Activated T-cell treated with anti-CD3 and anti-CD28 coated beads, Interleukin-2, amount 50 U/mL, for 1 hour (primary cell): ENCODE results near the gene SPEG.
"Not testable (repeated sequence)": the region's sequence is repeated elsewhere in the genome, so short reads cannot be mapped to it uniquely, and the experiment has no call there.

Source experiments
- DNase-seq: peaks from one replicate; pipeline ENCODE4 v3.0.0-alpha.2; 2020

Gene SPEG

DNA sequence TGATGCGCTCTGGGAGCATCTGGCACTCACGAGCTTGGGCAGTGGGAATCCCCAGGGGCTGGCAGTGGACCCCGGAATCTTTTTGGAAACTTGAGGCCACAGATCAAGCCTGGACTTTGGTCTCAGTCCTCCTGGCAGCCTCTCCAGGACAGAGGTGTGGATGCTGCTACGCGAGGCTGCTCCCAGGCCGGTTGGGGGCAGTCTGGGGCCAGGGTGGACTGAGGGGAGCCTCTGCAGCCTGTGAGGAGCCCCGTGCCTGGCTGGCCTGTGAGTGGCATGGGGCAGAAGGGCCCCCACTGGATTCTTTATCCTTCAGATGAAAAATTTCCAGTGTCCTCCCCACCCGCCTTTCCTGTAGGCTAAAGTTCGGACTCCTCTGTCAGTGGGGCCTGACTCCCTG is 29.2 kb upstream of the SPEG start:
- DNase-seq, result no peak

GRCh38 chr2:219405958-219406860 is 28.4 kb upstream of the SPEG start:
- DNase-seq, result no peak

DNA sequence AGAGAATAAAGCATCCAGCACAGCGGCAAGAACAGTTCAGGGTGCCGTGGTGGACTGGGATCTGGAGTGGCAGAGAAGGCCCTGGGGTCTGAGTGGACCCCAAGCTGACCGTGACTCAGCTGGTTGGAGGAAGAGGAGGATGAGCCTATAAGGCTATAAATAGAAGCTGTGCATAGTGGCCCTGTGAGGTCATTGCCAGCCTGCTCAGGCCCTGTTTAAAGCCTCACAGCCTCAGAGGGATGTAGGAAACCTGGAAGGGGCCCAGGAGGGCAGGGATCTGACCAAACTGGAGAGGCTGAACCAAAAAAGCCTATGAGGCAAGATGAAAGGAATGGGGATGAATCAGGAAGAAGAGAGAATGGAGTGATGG is 27.8 kb upstream of the SPEG start:
- no peak for DNase-seq

GRCh38 chr2:219407343-219407742 is 27.3 kb upstream of the SPEG start:
- not testable (repeated sequence) for DNase-seq

- no peak for DNase-seq
Observed at GRCh38 chr2:219408204-219408603, 26.4 kb upstream of the SPEG start.

- no peak for DNase-seq
Observed at GRCh38 chr2:219408631-219409030, 26.0 kb upstream of the SPEG start.

DNA sequence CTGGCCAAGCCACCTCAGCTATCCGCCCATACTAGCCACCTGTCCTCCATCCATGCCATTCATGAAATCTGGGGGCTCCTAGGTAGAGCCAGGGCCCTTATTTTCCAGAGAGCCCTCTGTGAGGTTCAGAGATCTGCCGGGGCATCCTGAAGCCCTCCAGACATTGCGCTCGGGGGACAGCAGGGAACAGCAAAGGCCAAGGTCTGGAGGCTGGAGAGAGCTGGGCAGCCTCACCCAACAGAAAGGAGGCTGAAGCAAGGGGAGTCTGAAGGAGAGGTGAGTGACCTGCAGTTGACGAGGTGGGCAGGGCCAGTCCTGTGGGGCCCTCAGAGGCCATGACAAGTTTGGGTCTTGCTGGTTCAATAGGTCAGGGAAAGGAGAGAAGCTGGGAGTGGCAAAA is 25.0 kb upstream of the SPEG start:
- no peak for DNase-seq

GRCh38 chr2:219410390-219410789 is 24.3 kb upstream of the SPEG start:
- DNase-seq, result no peak

GRCh38 chr2:219414857-219415256 is 19.8 kb upstream of the SPEG start:
- DNase-seq, result no peak

DNA sequence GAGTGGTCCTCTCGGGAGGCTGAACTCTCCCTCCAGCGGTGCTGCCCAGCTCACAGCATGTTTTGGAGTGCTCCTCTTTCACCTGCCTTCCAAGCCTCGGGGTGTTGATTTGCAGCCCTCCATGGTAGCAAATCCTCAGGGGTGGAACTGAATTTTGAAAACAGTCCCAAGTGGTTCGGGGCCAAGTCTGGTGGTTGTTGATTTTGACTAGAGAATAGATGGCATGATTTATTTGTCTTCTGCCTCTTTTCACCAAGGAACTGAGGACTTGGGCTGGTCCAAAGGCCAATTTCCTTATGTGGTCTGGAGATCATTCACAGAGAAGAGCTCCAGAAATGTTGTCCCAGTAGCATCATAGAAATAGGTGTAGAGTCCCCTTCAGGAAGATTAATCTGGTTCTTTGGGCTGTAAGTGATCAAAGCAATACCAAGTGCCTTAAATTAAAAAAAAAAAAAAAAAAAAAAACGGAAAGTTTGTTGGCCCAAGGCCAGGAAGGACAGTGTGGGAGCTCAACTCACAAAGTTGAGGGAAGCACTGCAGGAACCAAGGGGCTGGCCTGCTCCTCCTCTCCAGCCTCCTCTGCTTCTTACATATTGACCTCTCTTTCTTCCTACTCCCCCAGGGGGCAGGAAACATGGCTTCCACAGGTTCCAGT is 18.9 kb upstream of the SPEG start:
- DNase-seq, result no peak

- DNase-seq, result no peak
Observed at GRCh38 chr2:219416235-219416602, 18.4 kb upstream of the SPEG start.

- DNase-seq, result no peak
Observed at GRCh38 chr2:219416938-219417337, 17.7 kb upstream of the SPEG start.

GRCh38 chr2:219417374-219417773 is 17.3 kb upstream of the SPEG start:
- DNase-seq, result no peak

DNA sequence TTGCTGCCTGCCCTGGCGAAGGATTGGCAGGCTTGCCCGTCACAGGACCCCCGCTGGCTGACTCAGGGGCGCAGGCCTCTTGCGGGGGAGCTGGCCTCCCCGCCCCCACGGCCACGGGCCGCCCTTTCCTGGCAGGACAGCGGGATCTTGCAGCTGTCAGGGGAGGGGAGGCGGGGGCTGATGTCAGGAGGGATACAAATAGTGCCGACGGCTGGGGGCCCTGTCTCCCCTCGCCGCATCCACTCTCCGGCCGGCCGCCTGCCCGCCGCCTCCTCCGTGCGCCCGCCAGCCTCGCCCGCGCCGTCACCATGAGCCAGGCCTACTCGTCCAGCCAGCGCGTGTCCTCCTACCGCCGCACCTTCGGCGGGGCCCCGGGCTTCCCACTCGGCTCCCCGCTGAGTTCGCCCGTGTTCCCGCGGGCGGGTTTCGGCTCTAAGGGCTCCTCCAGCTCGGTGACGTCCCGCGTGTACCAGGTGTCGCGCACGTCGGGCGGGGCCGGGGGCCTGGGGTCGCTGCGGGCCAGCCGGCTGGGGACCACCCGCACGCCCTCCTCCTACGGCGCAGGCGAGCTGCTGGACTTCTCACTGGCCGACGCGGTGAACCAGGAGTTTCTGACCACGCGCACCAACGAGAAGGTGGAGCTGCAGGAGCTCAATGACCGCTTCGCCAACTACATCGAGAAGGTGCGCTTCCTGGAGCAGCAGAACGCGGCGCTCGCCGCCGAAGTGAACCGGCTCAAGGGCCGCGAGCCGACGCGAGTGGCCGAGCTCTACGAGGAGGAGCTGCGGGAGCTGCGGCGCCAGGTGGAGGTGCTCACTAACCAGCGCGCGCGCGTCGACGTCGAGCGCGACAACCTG is 16.3 kb upstream of the SPEG start, which contains the start of gene DES:
Gene DES, plus strand, starts transcription at position 223 of the 857 bp plus-strand sequence. Its CDS starts 86 bp downstream, at position 309.
- DNase-seq, result no peak

DNA sequence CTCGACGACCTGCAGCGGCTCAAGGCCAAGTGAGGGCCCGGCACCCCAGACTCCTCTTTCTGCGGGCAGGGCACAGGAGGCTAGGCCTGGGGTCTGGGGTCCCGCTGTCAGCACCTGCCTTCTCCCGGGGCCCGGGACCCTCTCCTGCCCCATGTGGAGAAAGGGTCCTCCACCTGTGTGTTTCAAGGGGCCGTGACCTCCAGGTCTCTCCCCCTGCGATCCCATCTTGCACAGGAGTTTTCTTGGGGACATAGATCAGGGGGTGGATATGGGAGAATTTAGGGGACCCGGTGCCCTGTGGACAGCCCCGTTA is 15.7 kb upstream of the SPEG start:
- DNase-seq, result no peak

DNA sequence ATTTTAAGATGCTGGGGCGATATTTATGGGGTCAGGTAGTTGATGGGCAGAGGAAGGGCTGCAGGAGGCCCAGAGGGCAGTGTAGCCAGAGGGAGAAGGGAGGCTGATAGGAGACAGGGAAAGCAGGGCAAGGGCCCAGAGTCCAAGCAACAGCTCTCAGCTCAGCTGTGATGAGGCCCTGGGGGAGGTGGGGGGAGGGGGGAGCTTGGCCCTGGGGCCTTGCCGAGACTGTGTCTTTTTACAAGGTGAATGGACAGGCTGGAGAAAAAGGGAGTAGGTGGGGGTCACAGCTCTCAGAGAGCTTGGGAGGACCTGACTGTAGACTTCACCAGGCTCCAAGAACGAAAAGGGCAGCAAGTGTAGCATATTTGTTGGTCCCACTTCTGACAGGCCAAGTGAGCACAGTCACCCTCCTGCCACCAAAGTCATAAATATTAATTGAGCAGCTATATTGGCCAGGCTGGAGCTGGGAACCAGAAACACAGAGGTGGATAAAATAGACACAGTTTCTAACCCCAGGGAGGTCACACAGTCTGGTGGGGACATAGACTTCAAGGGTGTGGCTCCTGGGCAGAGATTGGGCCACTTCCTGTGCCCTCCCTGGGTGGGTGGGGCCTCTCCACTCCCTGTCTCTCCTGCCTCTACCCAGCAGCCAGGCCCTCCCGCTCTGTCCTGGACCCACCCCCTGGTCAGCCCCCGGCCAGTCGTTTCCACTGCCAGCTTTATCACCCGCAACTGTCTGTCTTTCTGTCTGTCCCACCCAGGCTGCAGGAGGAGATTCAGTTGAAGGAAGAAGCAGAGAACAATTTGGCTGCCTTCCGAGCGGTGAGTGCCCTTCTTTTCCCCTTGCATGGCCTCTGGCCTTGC is 15.1 kb upstream of the SPEG start:
- no peak for DNase-seq

GRCh38 chr2:219420687-219421086 is 14.0 kb upstream of the SPEG start:
- no peak for DNase-seq

- no peak for DNase-seq
Observed at GRCh38 chr2:219421323-219421722, 13.3 kb upstream of the SPEG start.

GRCh38 chr2:219422952-219423534 is 11.6 kb upstream of the SPEG start:
- DNase-seq, result no peak

DNA sequence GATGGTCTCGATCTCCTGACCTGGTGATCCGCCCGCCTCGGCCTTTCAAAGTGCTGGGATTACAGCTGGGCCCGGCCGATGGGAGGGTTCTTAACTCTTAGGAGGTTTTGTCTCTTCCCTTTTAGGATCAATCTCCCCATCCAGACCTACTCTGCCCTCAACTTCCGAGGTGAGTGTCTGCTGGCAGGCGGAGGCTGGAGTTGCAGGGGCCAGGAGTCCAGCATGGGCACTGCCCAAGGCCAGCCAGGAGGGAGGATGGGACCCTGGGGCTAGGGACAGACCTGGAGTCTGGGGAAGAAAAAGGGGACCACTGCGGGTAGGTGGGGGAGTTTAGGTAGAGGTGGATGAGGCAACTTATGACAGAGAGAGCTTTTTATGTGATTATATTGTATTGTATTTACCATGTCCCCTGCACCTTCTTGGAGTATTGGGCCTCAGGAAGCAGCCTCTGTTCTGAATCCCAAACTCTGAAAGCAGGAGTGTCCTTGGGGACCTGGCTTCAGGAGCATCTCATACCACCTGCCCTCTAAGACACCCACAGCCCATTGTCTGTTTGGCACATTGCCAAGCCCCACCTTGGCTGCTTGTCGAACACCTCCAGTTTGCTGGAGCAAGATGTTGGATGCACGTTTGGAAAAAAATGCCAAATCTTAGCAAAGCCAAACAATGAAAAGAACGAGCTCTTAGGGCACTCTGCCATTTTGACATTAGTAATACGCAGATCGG is 10.8 kb upstream of the SPEG start:
- no peak for DNase-seq

GRCh38 chr2:219425238-219426067 is 9.2 kb upstream of the SPEG start:
- DNase-seq, result no peak
